K562 (cell line): ENCODE measurements around the gene CDKN1C. TPM values are rescaled to one million over a fixed set of nuclear protein-coding genes. Genes with fewer than 3 reads are reported as not detected.

Experiments
- ARID1B ChIP-seq: fragments of 450-650 bp; IDR thresholded peaks from 2 replicates; pipeline ENCODE4 v1.6.1; 2016; ENCODE audit warnings: antibody characterized with exemption, mild to moderate bottlenecking, inconsistent platforms
- ATF7 ChIP-seq: fragments of 450-650 bp; IDR thresholded peaks from 2 replicates; pipeline ENCODE4 v1.7.1; 2014; ENCODE audit warnings: mild to moderate bottlenecking, moderate library complexity
- BHLHE40 ChIP-seq: IDR thresholded peaks from 2 replicates; pipeline ENCODE4 v1.6.1; 2011; ENCODE audit warnings: low read length, improper control_type of control experiment
- CBFB ChIP-seq: sonication (generic); formaldehyde crosslinking; IDR thresholded peaks from 2 replicates; pipeline ENCODE4 v1.4.0; 2020; ENCODE audit warnings: mild to moderate bottlenecking, missing genetic modification reagents
- ETV5 ChIP-seq: sonication (generic); formaldehyde crosslinking; IDR thresholded peaks from 2 replicates; pipeline ENCODE4 v1.4.0; 2020; ENCODE audit warnings: low read depth, mild to moderate bottlenecking, missing genetic modification reagents
- HNRNPLL ChIP-seq: fragments of 200-400 bp; formaldehyde crosslinking; IDR thresholded peaks from 2 replicates; pipeline ENCODE4 v1.6.1; 2017; ENCODE audit warnings: low read length, low read depth, mild to moderate bottlenecking; ENCODE audit not compliant: poor library complexity, severe bottlenecking
- KAT7 ChIP-seq: sonication (generic); formaldehyde crosslinking; IDR thresholded peaks from 2 replicates; pipeline ENCODE4 v1.8.0; 2022; ENCODE audit warnings: missing genetic modification reagents, mild to moderate bottlenecking, borderline replicate concordance
- KDM1A ChIP-seq, 2 experiments: fragments of 450-650 bp; IDR thresholded peaks; 2 replicates each; pipeline ENCODE4 v1.6.1; 2016; ENCODE audit warnings: mild to moderate bottlenecking in 2 of 2
- MAZ ChIP-seq, 2 experiments: fragments of 450-650 bp in 1 of 2; sonication (generic) in 1 of 2; formaldehyde crosslinking; IDR thresholded peaks in 1 of 2; conservative IDR thresholded peaks in 1 of 2; 2 replicates each; pipeline versions ENCODE4 v1.4.0 to v1.5.0; 2020; ENCODE audit warnings: mild to moderate bottlenecking in 1 of 2, missing genetic modification reagents in 1 of 2
- MYC ChIP-seq, 2 experiments: fragments of 250-450 bp in 1 of 2; sonication (Bioruptor Pico) in 1 of 2; IDR thresholded peaks; 2 replicates each; pipeline versions ENCODE4 v1.5.1 to v1.6.1; 2012 to 2021; ENCODE audit warnings: low read depth in 2 of 2, borderline replicate concordance in 1 of 2, improper control_type of control experiment in 1 of 2, low read length in 1 of 2, mild to moderate bottlenecking in 1 of 2, moderate library complexity in 1 of 2
- NR1H2 ChIP-seq: sonication (generic); formaldehyde crosslinking; IDR thresholded peaks from 2 replicates; pipeline ENCODE4 v1.4.0; 2020; ENCODE audit warnings: mild to moderate bottlenecking, missing genetic modification reagents
- POLR2AphosphoS2 ChIP-seq: IDR thresholded peaks from 2 replicates; pipeline ENCODE4 v1.6.1; 2012; ENCODE audit warnings: low read length, improper control_type of control experiment
- TCF7 ChIP-seq: sonication (generic); IDR thresholded peaks from 2 replicates; pipeline ENCODE4 v1.6.1; 2016; ENCODE audit warnings: antibody characterized with exemption, borderline replicate concordance
- TCF7L2 ChIP-seq: fragments of 150-350 bp; IDR thresholded peaks from 2 replicates; pipeline ENCODE4 v1.6.1; 2016; ENCODE audit warnings: low read depth, mild to moderate bottlenecking, low read length, moderate library complexity
- ZFPM2 ChIP-seq: fragments of 250-450 bp; sonication (Bioruptor Pico); IDR thresholded peaks from 2 replicates; pipeline ENCODE4 v1.5.1; 2022; ENCODE audit warnings: mild to moderate bottlenecking
- ZNF263 ChIP-seq: sonication (generic); formaldehyde crosslinking; IDR thresholded peaks from 2 replicates; pipeline ENCODE4 v1.8.0; 2022; ENCODE audit warnings: mild to moderate bottlenecking, missing genetic modification reagents, borderline replicate concordance
- ZNF561 ChIP-seq: fragments of 450-650 bp; formaldehyde crosslinking; conservative IDR thresholded peaks from 2 replicates; pipeline ENCODE4 v1.4.0; 2020; ENCODE audit warnings: mild to moderate bottlenecking, moderate library complexity
- ZNF699 ChIP-seq: fragments of 250-450 bp; sonication (Bioruptor Pico); IDR thresholded peaks from 2 replicates; pipeline ENCODE4 v1.8.0; 2021; ENCODE audit warnings: mild to moderate bottlenecking, moderate library complexity; ENCODE audit not compliant: insufficient replicate concordance
- polyA plus RNA-seq, 8 experiments: library from polyadenylated mRNA; depleted of rRNA in 4 of 8; stranded (reverse) in 5 of 8; unstranded in 3 of 8; fragments of >200 nt; fragmentation: Nextera tagmentation in 2 of 8; fragmentation: Illumina TruSeq in 1 of 8; extraction: Ambion mirVana in 2 of 8; extraction: Trizol in 1 of 8; gene quantifications; 2 replicates each; pipeline versions ENCODE4 v1.2.1 to v1.2.3, GENCODE V29; 2011 to 2014; ENCODE audit warnings: inconsistent platforms in 1 of 8, missing spikeins in 1 of 8
- total RNA-seq, 7 experiments: library from RNA; depleted of rRNA in 6 of 7; stranded (reverse); fragments of >200 nt in 6 of 7; fragmentation: Illumina TruSeq in 2 of 7; extraction: Trizol in 2 of 7; gene quantifications; 2 replicates each; pipeline versions ENCODE4 v1.2.1 to v1.2.3, GENCODE V29; 2011 to 2021; ENCODE audit warnings: low replicate concordance in 1 of 7
- TF ChIP-seq, protein P1 (sequence below): sonication (generic); formaldehyde crosslinking; IDR thresholded peaks from 2 replicates; pipeline ENCODE4 v1.8.0; 2022; ENCODE audit warnings: mild to moderate bottlenecking, missing genetic modification reagents
- TF ChIP-seq, protein P2 (sequence below): fragments of 250-450 bp; sonication (Bioruptor Pico); IDR thresholded peaks from 2 replicates; pipeline ENCODE4 v1.5.0; 2021
- TF ChIP-seq, protein P3 (sequence below), 2 experiments: fragments of 450-650 bp; IDR thresholded peaks; 2 replicates each; pipeline ENCODE4 v1.6.1; 2016

CDKN1C gene
- total and polyA plus RNA-seq, 9 of the 15 experiments (the other 6 are each of a cell fraction or from before 2014, with no cell fraction given) = 2.8 to 21.1 (median 9.3) TPM

DNA sequence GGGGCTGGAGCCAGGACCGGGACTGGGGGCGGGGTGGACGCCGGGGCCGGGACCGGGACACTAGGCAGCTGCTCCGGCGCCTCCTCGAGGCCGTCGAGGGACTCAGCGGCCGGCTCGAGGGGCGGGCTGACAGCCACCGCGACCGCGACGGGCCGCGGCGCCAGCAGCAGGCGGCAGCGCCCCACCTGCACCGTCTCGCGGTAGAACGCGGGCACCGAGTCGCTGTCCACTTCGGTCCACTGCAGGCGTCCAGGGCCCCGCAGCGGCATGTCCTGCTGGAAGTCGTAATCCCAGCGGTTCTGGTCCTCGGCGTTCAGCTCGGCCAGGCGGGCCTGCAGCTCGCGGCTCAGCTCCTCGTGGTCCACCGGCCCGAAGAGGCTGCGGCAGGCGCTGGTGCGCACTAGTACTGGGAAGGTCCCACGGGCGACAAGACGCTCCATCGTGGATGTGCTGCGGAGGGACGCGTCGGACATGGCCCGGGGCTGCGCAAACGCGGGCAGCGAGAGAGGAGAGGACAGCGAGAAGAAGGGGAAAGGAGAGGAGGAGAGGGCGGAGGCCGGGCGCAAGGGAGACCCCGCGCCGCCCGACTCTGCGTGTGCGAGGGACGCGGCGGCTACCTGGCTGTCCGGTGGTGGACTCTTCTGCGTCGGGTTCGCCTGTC is 428 bp downstream of the CDKN1C start (continued):
- TF ChIP-seq ETV5 (peak; percentile 50; the same call in 1 of the 2 replicates), MAZ (CRISPR knock-in tag; conservative IDR thresholded peaks at IDR 0.05 in 1 of 2, IDR thresholded peaks at IDR 0.05 in 1 of 2) (peak; percentile 9 to 64), ZNF263 (CRISPR knock-in tag) (peak; percentile 7; the same call in 1 of the 2 replicates), ZFPM2 (CRISPR knock-in tag) (no peak), ZNF699 (CRISPR knock-in tag) (no peak), BHLHE40 (0 out of 2 replicates have a peak, but pooled peaks have one; percentile 16), CBFB (peak; percentile 80; the same call in 1 of the 2 replicates), ARID1B (no peak; the same call in 1 of the 2 replicates), HNRNPLL (peak; percentile 45), MYC (IDR thresholded peaks at IDR 0.05; ENCODE audit: low read depth, low read length) (peak; percentile 66), MYC (CRISPR knock-in tag; IDR thresholded peaks at IDR 0.05; ENCODE audit: borderline replicate concordance, low read depth) (peak; percentile 82; the same call in 1 of the 2 replicates), TCF7L2 (no peak), TCF7 (no peak), ZNF561 (no peak), POLR2AphosphoS2 (no peak), KDM1A (IDR thresholded peaks at IDR 0.05) (no peak), KAT7 (CRISPR knock-in tag) (peak; percentile 92; the same call in 1 of the 2 replicates), NR1H2 (no peak), ATF7 (peak; percentile 38; the same call in 1 of the 2 replicates)
- TF ChIP-seq, protein P1, sequence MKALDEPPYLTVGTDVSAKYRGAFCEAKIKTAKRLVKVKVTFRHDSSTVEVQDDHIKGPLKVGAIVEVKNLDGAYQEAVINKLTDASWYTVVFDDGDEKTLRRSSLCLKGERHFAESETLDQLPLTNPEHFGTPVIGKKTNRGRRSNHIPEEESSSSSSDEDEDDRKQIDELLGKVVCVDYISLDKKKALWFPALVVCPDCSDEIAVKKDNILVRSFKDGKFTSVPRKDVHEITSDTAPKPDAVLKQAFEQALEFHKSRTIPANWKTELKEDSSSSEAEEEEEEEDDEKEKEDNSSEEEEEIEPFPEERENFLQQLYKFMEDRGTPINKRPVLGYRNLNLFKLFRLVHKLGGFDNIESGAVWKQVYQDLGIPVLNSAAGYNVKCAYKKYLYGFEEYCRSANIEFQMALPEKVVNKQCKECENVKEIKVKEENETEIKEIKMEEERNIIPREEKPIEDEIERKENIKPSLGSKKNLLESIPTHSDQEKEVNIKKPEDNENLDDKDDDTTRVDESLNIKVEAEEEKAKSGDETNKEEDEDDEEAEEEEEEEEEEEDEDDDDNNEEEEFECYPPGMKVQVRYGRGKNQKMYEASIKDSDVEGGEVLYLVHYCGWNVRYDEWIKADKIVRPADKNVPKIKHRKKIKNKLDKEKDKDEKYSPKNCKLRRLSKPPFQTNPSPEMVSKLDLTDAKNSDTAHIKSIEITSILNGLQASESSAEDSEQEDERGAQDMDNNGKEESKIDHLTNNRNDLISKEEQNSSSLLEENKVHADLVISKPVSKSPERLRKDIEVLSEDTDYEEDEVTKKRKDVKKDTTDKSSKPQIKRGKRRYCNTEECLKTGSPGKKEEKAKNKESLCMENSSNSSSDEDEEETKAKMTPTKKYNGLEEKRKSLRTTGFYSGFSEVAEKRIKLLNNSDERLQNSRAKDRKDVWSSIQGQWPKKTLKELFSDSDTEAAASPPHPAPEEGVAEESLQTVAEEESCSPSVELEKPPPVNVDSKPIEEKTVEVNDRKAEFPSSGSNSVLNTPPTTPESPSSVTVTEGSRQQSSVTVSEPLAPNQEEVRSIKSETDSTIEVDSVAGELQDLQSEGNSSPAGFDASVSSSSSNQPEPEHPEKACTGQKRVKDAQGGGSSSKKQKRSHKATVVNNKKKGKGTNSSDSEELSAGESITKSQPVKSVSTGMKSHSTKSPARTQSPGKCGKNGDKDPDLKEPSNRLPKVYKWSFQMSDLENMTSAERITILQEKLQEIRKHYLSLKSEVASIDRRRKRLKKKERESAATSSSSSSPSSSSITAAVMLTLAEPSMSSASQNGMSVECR = peak; percentile 96
- TF ChIP-seq, protein P2, sequence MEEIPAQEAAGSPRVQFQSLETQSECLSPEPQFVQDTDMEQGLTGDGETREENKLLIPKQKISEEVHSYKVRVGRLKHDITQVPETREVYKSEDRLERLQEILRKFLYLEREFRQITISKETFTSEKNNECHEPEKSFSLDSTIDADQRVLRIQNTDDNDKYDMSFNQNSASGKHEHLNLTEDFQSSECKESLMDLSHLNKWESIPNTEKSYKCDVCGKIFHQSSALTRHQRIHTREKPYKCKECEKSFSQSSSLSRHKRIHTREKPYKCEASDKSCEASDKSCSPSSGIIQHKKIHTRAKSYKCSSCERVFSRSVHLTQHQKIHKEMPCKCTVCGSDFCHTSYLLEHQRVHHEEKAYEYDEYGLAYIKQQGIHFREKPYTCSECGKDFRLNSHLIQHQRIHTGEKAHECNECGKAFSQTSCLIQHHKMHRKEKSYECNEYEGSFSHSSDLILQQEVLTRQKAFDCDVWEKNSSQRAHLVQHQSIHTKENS (CRISPR knock-in tag) = no peak
- TF ChIP-seq, protein P3, sequence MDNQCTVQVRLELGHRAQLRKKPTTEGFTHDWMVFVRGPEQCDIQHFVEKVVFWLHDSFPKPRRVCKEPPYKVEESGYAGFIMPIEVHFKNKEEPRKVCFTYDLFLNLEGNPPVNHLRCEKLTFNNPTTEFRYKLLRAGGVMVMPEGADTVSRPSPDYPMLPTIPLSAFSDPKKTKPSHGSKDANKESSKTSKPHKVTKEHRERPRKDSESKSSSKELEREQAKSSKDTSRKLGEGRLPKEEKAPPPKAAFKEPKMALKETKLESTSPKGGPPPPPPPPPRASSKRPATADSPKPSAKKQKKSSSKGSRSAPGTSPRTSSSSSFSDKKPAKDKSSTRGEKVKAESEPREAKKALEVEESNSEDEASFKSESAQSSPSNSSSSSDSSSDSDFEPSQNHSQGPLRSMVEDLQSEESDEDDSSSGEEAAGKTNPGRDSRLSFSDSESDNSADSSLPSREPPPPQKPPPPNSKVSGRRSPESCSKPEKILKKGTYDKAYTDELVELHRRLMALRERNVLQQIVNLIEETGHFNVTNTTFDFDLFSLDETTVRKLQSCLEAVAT (IDR thresholded peaks at IDR 0.05) = peak; percentile 52 to 77; a peak in 2 of 4 replicates
